GM19025 (cell line): ENCODE measurements around the gene KCNA5.

Experiments
- ATAC-seq: cut with Tn5 transposase; IDR thresholded peaks from one replicate; pipeline ENCODE4 v1.9.1; 2021; ENCODE audit warnings: mild to moderate bottlenecking, low read depth, moderate library complexity; ENCODE audit not compliant: unreplicated experiment

The KCNA5 gene

GRCh38 chr12:5059358-5059757, 15.7 kb downstream of the KCNA5 start:
- no peak for ATAC-seq

DNA sequence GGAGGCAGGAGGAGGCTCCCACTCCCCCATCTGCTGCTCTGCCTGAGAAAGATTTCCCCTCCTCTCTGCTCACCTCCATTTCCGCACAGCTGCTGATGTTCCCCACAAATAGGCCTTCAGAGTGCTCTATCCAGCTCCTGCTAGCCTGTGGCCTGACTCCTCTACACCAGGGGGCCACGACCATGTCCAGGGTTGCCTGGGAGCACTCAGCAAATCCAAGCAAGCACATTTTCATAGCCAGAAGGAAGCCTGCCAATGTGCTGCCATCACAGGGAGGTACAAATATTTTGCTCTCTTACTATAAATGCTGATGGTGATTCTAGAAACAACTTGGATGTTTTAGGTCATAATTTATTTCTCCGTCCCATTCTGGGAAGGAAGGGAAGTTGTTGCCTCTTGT, 17.3 kb downstream of the KCNA5 start:
- ATAC-seq: no peak

- no peak for ATAC-seq
Measured at GRCh38 chr12:5063149-5063548, 19.5 kb downstream of the KCNA5 start.

GRCh38 chr12:5064913-5065490, 21.3 kb downstream of the KCNA5 start:
- no peak for ATAC-seq

GRCh38 chr12:5066251-5066650, 22.6 kb downstream of the KCNA5 start:
- ATAC-seq: no peak

DNA sequence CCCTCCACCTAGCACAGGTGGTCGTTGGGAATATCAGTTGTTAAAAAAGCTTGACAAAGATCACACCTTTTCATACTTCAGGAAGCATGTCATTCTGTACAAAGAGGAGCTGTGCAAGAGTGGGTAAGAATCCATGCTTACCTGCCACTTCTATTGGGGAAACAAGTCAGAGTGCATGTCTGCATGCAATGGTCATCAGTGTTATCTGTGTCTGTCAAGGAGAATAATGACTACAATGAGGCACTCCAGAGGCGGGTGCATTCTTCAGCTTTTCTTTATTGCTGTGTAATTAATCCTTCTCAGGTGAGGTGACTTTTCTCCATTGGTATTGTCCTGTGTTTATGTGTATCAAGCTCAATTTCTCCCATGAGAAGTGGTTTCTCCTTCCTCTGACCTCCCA, 24.4 kb downstream of the KCNA5 start:
- no peak for ATAC-seq

DNA sequence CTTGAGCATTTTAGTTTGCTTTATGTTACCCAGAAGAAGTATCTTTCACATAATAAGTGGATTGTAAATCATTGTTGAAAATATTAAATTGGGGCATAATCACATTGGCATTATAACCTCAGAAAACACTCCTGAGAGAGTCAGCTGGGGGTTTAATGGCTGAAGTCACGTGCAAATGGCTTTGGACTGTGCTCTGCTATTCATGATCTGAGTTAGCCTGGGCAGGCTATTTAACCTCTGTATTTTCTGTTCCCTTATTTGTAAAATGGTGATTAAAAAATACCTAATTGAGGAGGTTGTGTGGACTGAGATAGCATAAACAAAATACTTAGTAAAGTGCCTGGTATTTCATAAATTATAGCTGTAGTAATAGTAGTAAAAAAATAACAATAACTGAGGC, 24.9 kb downstream of the KCNA5 start:
- ATAC-seq: no peak

- ATAC-seq: no peak
Measured at GRCh38 chr12:5070090-5070489, 26.4 kb downstream of the KCNA5 start.

DNA sequence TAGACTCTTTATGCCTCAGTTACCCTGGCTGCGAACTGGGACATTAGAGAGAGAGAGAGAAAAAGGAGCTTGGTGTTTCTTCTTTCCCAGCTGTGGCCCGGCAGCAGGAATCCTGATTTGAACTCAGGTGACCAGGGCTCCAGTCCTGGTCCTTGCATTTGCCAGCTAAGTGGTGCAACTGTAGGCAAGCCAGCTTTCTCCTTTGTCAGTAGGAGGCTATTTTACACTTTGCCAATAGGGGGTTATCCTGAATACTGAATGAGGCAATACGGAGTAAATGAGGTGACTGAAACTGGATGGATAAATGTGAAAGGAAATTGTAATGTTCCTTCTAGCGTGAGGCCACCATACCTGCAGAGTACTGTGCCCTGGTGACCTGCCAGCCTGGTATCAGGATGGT, 27.8 kb downstream of the KCNA5 start:
- no peak for ATAC-seq

DNA sequence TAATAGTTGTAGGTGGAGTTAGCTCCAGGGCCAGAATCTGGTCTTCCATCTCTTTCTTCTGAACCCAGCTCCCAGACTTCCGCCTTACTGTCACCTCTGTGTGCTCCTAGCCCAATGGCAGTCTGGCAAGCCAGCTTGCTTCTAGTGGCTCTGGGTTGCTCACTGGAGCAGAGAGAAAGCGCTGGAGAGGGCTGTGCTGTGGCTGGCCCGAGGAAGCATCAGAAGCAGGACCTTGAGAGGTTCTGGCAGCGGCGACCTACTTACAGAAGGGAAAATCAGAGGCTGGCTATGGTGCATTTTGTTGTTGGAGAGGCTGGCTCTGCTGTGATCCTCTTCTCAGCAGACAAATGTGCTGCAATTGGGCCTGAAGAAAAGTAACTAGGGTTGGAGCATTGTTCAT, 28.6 kb downstream of the KCNA5 start:
- no peak for ATAC-seq

- no peak for ATAC-seq
Measured at GRCh38 chr12:5073054-5073453, 29.4 kb downstream of the KCNA5 start.

GRCh38 chr12:5073853-5074252, 30.2 kb downstream of the KCNA5 start:
- no peak for ATAC-seq

GRCh38 chr12:5076761-5077160, 33.1 kb downstream of the KCNA5 start:
- ATAC-seq: no peak

DNA sequence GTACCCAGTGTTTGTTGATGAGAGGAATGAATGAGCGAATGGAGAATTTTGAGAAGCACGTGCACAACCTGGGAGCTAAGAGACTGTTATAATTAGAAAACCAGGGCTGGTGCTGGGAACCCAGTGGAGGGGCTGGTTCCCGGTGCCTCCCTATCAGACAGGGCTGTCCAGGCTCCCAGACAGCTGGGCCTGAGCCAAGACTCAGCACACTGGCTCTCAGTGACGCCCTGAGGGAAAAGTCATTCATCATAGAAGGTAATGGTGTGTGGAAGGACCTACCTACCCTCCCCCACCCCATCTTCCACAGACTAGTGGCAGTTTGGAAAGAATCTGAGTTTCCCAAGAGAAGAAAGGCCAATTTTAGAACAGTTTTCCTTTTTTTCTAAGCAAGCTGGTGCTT, 34.7 kb downstream of the KCNA5 start:
- ATAC-seq: no peak

GRCh38 chr12:5081016-5081415, 37.3 kb downstream of the KCNA5 start:
- no peak for ATAC-seq

- no peak for ATAC-seq
Measured at GRCh38 chr12:5083955-5084849, 40.5 kb downstream of the KCNA5 start.

- ATAC-seq: no peak
Measured at GRCh38 chr12:5085896-5086295, 42.2 kb downstream of the KCNA5 start.

GRCh38 chr12:5087831-5088554, 44.3 kb downstream of the KCNA5 start:
- ATAC-seq: no peak

GRCh38 chr12:5088586-5089264, 45.0 kb downstream of the KCNA5 start:
- ATAC-seq: no peak

DNA sequence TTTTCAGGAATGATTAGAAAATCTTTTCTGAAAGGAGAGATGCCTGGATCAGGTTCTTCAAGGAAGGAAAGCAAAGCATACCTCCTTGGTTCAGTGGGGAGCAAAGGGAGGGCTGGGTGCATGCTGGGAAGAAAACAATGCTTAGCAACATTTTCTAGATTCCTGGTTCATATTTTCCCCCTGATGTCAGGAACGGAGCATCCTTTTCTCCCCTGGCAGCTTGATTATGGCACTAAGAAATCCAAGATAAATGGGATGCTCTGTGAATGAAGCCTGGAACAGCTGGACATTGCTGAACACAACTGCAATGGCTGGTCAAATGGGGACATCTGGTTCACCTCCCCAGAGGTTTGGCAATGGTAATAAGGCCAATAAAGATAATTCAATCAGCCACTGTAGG, 50.9 kb downstream of the KCNA5 start:
- ATAC-seq: no peak

DNA sequence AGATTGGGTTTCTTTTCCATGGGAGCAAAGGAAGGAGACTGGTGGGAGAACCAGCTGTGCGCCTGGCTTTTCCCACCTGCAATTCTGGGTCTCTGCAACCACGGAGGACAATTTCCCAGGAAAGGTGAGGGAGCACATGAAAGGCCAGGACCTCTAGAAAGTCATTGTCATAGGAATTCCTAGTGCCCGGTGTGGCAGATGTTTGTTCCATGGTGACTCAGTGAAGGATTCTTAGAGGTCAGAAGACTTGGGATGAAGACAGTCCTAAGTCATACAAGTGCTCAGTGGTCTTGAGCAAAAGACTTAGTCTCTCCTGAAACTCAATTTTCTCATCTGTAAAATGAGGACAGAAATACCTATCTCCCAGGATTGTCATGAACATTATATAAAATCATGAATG, 51.3 kb downstream of the KCNA5 start:
- ATAC-seq: no peak
